H1 (cell line): Measurements from ENCODE around the gene SETX.
A peak's percentile ranks its signal among the peaks of the same experiment; 100 is the strongest.

Source experiments
- EP300 ChIP-seq, 2 experiments: IDR thresholded peaks; 1 replicate in 1 of 2; 2 replicates in 1 of 2; pipeline ENCODE4 v1.6.1; 2011 to 2012; ENCODE audit warnings: low read depth in 2 of 2, low read length in 2 of 2, mild to moderate bottlenecking in 2 of 2, borderline replicate concordance in 1 of 2, inconsistent platforms in 1 of 2, moderate library complexity in 1 of 2
- EZH2 ChIP-seq: fragments of 200-600 bp; sonication (generic); IDR thresholded peaks from 2 replicates; pipeline ENCODE4 v1.7.1; 2012; ENCODE audit warnings: low read depth, mild to moderate bottlenecking, moderate library complexity, low read length, inconsistent platforms; ENCODE audit not compliant: severe bottlenecking
- GABPA ChIP-seq: IDR thresholded peaks from 2 replicates; pipeline ENCODE4 v1.6.1; 2011; ENCODE audit warnings: mild to moderate bottlenecking, low read length, moderate library complexity, borderline replicate concordance; ENCODE audit not compliant: insufficient read depth
- POLR2A ChIP-seq, 2 experiments: IDR thresholded peaks; 1 replicate in 1 of 2; 2 replicates in 1 of 2; pipeline ENCODE4 v1.6.1; 2011; ENCODE audit warnings: low read depth in 2 of 2, low read length in 2 of 2, mild to moderate bottlenecking in 2 of 2; ENCODE audit errors: control extremely low read depth in 1 of 2
- RAD21 ChIP-seq, 2 experiments: IDR thresholded peaks in 1 of 2; conservative IDR thresholded peaks in 1 of 2; 2 replicates each; pipeline ENCODE4 v1.6.1; 2011; ENCODE audit warnings: low read depth in 2 of 2, low read length in 2 of 2, improper control_type of control experiment in 1 of 2, inconsistent platforms in 1 of 2, mild to moderate bottlenecking in 1 of 2, moderate library complexity in 1 of 2
- SUZ12 ChIP-seq: fragments of 200-600 bp; sonication (generic); IDR thresholded peaks from 2 replicates; pipeline ENCODE4 v1.6.1; 2012; ENCODE audit warnings: mild to moderate bottlenecking, inconsistent platforms, low read length, moderate library complexity, mixed read lengths
- TAF1 ChIP-seq: IDR thresholded peaks from 2 replicates; pipeline ENCODE4 v1.6.1; 2011; ENCODE audit warnings: mild to moderate bottlenecking, low read depth, low read length
- TCF12 ChIP-seq: IDR thresholded peaks from 2 replicates; pipeline ENCODE4 v1.6.1; 2011; ENCODE audit warnings: low read depth, mild to moderate bottlenecking, low read length
- TEAD4 ChIP-seq: IDR thresholded peaks from 2 replicates; pipeline ENCODE4 v1.6.1; 2012; ENCODE audit warnings: low read depth, low read length, inconsistent platforms, mixed read lengths
- TF ChIP-seq, protein P1 (sequence below), 3 experiments: IDR thresholded peaks; 1 replicate in 2 of 3; 2 replicates in 1 of 3; pipeline versions ENCODE4 v1.5.1 to v1.6.1; 2011; ENCODE audit warnings: low read length in 3 of 3, mild to moderate bottlenecking in 3 of 3, inconsistent platforms in 2 of 3, low read depth in 1 of 3, moderate library complexity in 1 of 3; ENCODE audit not compliant: insufficient read depth in 1 of 3; ENCODE audit errors: control extremely low read depth in 1 of 3

DNA sequence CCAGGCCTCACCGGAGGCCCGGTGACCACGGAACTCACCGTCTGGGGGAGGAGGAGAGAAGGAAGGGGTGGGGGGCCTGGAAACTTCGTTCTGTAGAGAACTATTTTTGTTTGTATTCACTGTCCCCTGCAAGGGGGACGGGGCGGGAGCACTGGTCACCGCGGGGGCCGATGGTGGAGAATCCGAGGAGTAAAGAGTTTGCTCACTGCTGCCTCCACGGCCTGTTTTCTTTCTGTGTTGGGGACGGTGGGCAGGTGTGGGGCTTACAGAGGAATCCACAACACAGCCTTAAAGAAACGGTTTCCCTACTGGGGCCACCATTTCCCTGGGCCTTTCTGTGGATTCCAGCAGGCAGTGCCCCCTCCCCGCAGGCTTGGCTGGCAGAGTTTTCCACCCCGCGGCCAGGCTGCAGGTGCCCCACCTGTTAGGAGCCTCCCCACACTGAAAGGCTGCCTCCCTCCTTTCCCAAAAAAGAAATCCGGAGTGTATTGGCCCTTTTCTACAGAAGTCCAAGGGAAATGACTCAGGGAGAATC is 112.1 kb downstream of the SETX start:
- TF ChIP-seq SUZ12 (0 out of 2 replicates have a peak, but pooled peaks have one; percentile 38), EZH2 (no peak), TCF12 (no peak), GABPA (no peak), POLR2A (IDR thresholded peaks at IDR 0.05; ENCODE audit: control extremely low read depth in 1 of 2, low read depth in 2 of 2, low read length in 2 of 2) (no peak), TEAD4 (no peak), RAD21 (IDR thresholded peaks at IDR 0.05 in 1 of 2, conservative IDR thresholded peaks at IDR 0.05 in 1 of 2; ENCODE audit: low read depth in 2 of 2, low read length in 2 of 2) (no peak), EP300 (IDR thresholded peaks at IDR 0.05; ENCODE audit: borderline replicate concordance in 1 of 2, low read depth in 2 of 2, low read length in 2 of 2) (no peak), TAF1 (no peak)
- TF ChIP-seq, protein P1, sequence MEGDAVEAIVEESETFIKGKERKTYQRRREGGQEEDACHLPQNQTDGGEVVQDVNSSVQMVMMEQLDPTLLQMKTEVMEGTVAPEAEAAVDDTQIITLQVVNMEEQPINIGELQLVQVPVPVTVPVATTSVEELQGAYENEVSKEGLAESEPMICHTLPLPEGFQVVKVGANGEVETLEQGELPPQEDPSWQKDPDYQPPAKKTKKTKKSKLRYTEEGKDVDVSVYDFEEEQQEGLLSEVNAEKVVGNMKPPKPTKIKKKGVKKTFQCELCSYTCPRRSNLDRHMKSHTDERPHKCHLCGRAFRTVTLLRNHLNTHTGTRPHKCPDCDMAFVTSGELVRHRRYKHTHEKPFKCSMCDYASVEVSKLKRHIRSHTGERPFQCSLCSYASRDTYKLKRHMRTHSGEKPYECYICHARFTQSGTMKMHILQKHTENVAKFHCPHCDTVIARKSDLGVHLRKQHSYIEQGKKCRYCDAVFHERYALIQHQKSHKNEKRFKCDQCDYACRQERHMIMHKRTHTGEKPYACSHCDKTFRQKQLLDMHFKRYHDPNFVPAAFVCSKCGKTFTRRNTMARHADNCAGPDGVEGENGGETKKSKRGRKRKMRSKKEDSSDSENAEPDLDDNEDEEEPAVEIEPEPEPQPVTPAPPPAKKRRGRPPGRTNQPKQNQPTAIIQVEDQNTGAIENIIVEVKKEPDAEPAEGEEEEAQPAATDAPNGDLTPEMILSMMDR (IDR thresholded peaks at IDR 0.05; ENCODE audit: control extremely low read depth in 1 of 3, insufficient read depth in 1 of 3, low read depth in 1 of 3, low read length in 3 of 3): no peak
